Peyer's patch (tissue), 4 donors: ENCODE measurements around the gene SGMS1.

Source experiments
- POLR2A ChIP-seq, 2 donors: fragments of 450-650 bp; IDR thresholded peaks; one replicate each; pipeline ENCODE4 v1.5.1; 2017; ENCODE audit warnings: antibody characterized with exemption in 2 of 2, mild to moderate bottlenecking in 2 of 2, moderate library complexity in 2 of 2
- TF ChIP-seq, protein P1 (sequence below), 6 experiments: fragments of 450-650 bp in 4 of 6; fragments of 200-600 bp in 2 of 6; sonication (generic) in 1 of 6; IDR thresholded peaks; one replicate each; pipeline ENCODE4 v1.5.1; 2017 to 2019; ENCODE audit warnings: antibody characterized with exemption in 6 of 6, mild to moderate bottlenecking in 3 of 6, moderate library complexity in 1 of 6

DNA sequence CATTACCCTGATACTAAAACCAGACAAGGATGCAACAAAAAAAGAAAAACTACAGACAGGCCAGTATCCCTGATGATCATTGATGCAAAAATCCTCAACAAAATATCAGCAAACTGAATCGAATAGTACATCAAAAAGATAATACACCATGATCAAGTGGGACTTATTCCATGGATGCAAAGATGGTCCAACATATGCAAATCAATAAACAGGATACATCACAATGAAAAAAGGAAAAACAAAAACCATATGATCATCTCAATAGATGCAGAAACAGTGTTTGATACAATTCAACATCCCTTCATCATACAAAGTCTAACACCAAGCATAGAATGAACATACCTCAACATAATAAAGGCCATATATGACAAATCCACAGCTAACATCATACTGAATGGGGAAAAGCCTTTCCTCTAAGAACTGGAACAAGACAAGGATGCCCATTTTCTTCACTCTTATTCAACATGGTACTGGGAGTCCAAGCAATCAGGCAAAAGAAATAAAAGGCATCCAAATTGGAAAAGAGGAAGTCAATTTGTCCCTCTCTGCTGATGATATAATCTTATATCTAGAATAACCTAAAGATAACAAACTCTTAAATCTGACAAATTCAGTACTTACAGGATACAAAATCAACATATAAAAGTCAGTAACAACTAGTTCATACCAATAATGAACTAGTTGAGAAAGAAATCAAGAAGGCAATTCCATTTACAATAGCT lies 323.6 kb downstream of the SGMS1 start:
- TF ChIP-seq, protein P1, sequence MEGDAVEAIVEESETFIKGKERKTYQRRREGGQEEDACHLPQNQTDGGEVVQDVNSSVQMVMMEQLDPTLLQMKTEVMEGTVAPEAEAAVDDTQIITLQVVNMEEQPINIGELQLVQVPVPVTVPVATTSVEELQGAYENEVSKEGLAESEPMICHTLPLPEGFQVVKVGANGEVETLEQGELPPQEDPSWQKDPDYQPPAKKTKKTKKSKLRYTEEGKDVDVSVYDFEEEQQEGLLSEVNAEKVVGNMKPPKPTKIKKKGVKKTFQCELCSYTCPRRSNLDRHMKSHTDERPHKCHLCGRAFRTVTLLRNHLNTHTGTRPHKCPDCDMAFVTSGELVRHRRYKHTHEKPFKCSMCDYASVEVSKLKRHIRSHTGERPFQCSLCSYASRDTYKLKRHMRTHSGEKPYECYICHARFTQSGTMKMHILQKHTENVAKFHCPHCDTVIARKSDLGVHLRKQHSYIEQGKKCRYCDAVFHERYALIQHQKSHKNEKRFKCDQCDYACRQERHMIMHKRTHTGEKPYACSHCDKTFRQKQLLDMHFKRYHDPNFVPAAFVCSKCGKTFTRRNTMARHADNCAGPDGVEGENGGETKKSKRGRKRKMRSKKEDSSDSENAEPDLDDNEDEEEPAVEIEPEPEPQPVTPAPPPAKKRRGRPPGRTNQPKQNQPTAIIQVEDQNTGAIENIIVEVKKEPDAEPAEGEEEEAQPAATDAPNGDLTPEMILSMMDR (IDR thresholded peaks at IDR 0.05) = no peak
- no peak for TF ChIP-seq POLR2A (IDR thresholded peaks at IDR 0.05)
